HG02981 (cell line): ENCODE results near the gene PTPRK.
"Not testable (repeated sequence)": the region's sequence is repeated elsewhere in the genome, so short reads cannot be mapped to it uniquely, and the experiment has no call there.

Experiments used
- ATAC-seq: cut with Tn5 transposase; IDR thresholded peaks from one replicate; pipeline ENCODE4 v1.9.1; 2021; ENCODE audit warnings: mild to moderate bottlenecking, moderate library complexity; ENCODE audit not compliant: unreplicated experiment

The PTPRK gene

DNA sequence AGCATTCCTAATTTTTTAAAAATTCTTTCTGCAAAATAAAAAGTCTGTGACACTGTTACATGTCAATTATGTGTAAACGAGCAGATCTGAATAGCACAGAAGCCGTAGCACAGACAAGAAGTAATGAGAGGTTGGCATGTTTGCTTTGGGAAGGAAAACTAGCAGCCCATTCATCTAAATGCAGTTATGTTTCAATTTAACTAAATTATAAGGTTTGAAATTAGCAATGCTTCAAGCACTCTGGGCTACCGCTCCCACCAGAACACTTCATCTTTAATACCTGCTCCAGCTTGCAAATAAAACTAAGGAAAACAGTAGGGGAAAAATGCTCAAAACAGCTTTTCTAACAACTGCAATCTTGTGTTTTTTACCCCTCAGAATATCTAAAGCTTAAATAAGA lies 73.9 kb downstream of the PTPRK start:
- no peak for ATAC-seq

DNA sequence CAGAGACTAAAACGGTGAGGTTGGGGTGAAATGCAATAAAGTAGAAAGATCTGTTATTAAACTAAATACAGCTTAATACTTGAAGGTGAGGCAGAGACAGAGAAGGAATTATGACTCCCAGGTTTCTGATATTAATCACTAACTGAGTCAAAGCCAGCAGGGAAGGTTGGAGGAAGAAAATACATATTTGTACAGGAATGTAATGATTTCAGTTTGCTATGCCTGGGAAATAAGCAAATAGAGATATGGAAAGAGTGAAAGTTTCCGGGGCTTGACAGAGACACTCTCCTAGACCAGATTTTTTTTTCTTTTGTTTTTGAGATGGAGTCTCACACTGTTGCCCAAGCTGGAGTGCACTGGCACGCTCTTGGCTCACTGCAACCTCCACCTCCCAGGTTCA lies 76.8 kb downstream of the PTPRK start:
- ATAC-seq = no peak

DNA sequence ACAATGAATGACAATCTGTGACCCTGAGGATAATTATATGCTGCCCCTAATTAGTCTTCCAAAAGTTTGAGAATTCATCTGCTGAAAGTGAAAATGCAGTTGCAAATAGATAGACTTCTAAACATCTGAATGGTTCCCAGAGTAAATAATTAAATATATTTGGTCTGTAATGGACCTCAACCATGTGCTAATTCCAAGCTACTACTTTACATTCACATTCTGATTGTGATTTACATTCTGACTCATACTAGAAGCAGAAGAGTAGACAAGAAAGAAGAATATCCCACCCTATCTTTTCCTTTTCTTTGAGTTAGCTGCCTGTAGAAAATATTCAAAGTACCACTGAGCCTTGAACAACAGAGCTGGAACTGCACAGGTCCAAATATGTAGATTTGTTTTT lies 80.8 kb downstream of the PTPRK start:
- no peak for ATAC-seq

DNA sequence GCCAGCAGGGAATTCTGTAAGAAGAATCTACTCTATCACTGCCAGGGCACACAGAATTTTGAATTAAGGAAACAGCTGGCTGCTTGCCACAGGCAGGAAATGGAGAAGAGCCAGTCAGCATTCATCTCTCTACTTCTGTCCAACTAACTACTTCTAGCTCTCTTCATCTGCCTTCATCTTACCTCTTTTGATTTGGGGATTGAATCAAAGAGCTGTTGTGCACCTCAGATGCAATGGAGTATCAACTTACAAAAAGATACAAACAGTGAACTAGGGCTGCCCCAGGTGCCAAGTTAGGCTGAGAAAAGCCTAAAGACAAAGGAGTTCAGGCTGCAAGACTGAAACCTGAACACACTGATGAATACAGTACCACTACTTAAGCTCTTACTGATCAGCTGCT lies 82.0 kb downstream of the PTPRK start:
- no peak for ATAC-seq

DNA sequence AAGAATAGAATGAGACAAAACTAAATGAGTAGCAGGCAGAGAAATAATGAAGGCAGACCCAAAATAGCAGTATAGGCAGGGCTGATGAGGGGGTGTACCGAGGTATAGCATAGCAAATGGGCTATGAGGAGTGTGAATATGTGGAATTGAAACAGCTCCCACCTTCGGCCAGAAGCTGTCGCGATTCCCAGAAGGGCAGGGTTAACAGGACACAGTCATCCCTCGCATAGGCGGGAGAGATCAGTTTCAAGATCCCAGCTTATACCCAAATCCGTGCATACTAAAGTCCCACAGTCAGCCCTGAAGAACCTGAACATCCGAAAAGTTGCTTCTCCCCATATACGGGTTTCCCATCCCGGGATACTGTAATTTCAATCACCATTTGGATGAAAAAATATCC lies 82.7 kb downstream of the PTPRK start:
- no peak for ATAC-seq

DNA sequence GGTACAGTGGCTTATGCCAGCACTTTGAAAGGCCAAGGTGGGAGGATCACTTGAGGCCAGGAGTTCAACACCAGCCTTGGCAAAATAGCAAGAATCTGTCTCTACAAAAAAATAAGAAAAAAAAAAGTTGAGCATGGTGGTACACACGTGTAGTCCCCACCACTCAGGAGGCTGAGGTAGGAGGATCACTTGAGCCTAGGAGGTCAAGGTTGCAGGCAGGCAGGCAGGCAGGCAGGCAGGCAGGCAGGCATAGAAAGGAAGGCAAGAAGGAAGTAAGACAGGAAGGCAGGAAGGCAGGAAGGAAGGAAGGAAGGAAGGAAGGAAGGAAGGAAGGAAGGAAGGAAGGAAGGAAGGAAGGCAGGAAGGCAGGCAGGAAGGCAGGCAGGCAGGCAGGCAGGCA lies 85.6 kb downstream of the PTPRK start:
- ATAC-seq = not testable (repeated sequence)

DNA sequence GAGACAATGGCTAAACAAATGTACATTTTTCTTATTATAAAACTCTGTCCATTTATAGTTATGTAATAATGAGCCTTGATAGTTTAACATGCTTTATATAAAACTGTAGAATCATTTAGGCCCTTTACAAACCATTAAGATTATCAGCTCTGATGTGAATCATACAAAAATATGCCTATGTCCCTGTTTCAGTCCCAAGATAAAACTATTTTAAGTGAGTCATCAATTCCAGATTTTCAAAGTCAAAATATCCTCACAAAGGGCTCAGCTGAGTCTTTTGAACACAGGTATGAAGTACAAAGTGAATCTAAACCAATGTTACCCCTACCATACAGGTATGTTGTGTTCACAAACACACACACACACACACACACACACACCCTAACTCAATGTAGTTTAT lies 88.0 kb downstream of the PTPRK start:
- no peak for ATAC-seq

DNA sequence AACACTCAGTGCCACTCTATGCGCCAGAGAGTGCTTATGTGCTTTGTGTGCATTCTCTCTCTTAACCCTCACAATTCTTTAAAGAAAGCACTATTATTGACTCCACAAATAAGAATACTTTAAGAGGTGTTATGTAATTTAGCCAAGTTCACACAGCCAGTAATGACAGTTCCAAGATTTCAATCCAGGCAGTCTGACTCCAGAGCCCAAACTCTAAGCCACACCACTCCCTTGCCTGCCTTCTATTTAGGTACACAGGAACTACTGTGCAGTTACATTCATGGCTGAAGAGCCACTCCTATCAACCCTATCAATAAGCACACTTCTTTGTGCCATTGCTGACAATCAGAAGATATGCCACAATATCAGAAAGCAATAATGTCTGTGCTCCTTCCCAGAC lies 93.3 kb downstream of the PTPRK start:
- ATAC-seq = no peak

DNA sequence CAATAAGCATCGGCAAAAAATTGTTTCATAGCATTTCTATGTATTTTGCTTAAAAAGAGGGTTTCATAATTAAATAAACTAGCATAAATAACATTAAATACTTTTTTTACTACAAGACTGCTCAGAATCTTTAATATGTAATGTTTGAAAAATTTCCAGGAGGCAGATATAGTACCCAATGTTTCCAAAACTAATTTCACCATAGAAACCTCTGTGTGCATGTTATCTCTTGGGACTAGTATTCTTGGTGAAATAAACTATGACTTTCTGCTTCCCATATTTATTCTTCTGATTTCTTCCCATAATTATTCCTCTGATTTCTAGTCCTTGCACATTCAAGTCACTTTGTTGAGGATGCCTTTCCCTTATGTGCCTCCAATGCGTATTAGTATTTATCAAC lies 94.5 kb downstream of the PTPRK start:
- ATAC-seq = no peak

DNA sequence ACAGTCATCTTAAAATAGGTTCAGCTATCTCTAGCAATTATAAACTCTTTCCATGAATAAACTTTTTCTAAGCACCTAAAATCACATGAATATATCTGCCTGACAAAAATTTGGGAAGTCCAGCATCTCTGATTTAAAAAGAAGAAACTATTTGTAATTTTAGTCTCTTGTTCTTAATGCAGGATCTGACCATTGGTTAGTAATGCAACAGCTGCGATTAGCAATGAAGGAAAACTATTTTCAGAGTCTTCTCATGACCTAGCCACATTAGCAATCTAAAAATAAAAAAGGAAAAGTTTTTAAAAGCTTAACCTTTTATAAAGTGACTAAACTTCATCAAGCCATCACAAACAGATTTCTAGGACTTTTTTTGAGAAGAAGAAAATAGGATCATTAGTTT lies 97.5 kb downstream of the PTPRK start:
- no peak for ATAC-seq

DNA sequence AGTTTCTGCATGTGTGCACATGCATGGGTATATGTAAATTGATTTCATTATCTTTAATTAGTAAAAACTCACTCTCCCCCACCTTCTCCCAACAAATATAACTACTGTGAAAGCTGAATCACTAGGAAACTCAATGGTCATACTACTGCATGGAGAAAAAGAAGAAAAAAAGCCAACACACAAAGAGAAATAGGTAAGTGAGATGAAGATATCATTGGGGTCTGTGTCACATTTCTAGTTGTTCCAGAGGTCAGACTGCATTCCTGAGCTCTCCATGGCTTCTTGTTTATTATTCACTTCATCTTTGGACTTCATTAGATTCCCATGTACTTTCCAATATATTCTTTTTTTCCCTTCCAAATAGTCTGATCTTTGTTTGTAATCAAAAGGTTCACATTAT lies 98.2 kb downstream of the PTPRK start:
- ATAC-seq = no peak

DNA sequence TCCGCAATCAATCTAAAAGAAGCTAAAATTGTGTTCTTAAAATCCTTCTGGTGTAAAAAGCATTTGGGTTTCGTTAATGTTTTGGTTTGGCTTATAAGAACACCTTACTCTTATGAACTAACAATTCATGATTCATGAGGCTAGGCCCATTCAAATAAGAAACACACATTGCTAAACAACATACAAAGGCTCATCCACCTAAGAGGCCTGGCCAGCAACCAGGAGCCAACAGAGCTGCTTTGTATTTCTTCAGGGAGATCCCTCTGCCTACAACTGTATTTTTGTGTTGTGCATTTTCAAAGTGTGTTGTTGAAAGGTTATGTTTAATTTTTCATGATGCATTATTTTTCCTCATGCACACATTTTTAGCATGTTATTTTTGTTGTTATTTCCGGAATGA lies 98.6 kb downstream of the PTPRK start:
- no peak for ATAC-seq

DNA sequence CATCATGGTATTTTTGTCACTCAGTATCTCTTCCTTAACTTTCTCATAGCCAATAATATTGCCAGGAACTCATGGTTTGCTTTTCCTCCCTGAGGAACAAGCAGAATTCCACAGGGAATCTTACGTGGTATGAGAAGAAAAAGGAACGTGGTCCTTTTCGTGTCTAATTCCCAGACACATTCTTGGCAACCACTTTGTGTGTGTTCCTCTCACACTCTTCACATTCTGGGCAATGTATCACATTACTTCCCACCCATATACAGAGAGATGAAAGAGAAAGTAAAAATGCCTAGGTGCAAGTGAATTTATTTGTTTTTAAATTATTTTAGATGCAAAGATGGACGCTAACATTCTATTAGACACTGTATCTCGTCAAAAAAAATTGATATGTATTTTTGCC lies 102.7 kb downstream of the PTPRK start:
- no peak for ATAC-seq

DNA sequence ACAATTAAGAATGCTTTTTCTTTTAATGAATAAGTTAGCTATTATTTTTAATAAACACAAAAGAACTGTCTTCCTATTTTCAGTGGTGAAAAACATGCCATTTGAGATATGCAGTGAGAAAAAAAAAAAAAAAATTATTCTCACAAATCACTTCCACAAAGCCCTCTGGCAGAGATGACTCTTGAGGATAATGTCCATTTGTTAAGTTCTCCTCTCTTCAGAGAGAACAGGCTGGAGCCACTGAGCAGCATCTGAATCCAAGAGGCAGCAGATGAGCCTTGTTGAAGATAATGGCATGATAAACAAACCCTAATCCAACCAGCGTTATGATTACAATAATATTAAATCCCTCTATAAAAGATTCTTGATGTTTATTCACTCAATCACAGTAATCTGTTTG lies 105.0 kb downstream of the PTPRK start:
- ATAC-seq = no peak

DNA sequence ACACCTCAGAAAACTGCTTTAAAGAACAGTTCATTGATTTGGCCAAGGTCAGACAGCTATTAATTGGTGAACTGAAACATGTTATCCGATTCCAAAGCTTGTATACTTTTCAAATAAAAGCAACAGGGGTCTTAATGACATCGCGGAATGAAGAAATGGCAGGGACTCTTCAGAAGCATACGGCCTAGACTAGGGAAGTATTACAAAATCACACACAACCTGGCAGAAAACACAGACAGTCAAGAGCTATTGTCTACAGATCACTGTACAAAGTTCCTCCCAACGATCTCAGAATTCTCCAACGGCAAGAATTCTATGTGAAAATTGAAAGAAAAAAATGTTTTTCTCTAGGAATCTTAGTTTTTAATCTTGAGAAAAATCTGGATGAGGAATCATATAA lies 105.5 kb downstream of the PTPRK start:
- ATAC-seq = no peak

DNA sequence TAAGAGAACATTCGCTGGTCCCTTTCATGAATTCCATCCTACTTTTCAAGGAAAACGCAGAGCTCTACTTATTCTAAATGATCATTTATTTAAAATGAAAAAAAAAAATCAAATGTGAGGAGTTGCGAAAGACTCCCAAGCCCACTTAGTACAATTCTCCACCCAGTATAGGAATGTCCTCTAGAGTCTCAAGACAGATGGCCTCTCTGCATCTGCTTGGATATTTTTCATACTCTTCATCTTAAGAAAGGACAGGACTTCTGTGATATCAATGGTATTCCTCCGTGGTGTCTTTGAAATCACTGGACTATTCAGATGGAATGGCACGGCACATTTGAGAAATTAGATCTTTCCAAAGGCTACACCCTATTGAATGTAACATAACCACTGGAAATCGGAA lies 107.1 kb downstream of the PTPRK start:
- no peak for ATAC-seq

DNA sequence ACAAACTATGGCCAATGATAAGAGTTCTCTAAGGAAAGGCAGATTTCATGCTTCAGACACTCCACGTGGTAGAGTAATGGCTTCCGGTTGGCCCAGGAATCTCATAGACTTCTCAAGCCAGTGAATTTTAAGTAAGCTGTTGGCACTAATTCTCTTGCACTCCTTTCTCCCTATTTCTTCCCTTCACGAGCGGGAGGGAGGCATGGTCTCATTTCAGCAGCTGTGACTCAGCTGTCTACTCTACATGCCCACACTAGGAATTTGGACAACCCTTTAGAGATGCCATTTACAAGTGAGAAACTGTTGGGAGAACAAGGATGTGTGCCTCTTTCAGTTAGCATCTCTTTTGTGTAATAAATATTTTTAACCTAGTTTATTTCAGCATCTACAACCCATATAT lies 107.7 kb downstream of the PTPRK start:
- no peak for ATAC-seq

DNA sequence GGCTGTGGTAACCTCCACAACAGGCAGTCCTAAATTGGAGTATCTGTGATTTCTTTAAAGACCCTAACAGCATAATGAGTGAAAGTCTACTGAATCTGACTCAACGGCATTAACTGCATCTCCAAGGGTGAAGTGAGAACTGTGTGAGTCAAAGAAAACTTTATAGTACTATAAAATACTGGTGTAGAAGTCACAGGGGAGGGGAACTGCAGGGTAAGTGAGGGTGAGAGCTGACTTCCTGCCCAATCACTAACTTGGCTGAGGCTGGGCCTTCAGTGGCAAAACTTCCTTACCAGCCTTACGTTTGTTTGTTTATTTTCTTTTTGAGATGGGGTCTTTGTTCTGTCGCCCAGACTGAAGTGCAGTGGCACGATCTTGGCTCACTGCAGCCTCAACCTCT lies 109.8 kb downstream of the PTPRK start:
- no peak for ATAC-seq

DNA sequence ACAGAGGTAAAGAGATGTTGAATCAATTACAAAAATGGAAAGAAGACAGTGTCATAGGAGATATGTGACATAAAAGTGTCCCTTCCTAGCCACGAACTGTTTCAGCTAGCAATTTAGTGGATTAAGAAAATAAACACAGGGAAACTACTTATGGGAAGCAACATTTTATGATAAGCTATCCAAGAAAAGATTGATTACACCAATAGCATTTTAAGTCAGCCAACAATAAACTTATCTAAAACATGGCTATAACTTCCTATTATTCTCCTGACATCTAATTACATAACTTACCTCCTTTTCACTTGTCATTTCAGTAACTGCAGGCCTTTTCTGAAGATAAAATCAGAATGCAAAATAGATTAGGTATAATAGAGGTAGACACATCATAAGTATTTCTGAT lies 111.4 kb downstream of the PTPRK start:
- no peak for ATAC-seq

DNA sequence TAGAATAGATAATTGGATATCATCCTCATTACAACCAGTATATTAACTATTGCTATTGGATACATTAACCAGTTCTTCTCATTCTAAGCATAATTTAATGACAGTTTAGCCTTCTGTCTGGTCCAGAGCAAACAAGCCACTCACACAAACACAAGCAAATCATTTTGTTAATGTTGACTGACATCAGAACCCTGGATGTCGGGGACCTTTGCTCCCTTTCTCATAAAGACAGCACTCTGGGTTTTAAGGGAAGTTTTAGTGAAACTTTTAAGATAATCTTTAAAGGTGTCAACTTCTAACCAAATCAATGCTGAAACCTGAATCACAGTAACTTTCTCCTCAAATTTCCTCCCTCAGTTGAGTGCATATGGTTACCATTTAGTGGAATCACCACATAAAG lies 113.9 kb downstream of the PTPRK start:
- no peak for ATAC-seq

DNA sequence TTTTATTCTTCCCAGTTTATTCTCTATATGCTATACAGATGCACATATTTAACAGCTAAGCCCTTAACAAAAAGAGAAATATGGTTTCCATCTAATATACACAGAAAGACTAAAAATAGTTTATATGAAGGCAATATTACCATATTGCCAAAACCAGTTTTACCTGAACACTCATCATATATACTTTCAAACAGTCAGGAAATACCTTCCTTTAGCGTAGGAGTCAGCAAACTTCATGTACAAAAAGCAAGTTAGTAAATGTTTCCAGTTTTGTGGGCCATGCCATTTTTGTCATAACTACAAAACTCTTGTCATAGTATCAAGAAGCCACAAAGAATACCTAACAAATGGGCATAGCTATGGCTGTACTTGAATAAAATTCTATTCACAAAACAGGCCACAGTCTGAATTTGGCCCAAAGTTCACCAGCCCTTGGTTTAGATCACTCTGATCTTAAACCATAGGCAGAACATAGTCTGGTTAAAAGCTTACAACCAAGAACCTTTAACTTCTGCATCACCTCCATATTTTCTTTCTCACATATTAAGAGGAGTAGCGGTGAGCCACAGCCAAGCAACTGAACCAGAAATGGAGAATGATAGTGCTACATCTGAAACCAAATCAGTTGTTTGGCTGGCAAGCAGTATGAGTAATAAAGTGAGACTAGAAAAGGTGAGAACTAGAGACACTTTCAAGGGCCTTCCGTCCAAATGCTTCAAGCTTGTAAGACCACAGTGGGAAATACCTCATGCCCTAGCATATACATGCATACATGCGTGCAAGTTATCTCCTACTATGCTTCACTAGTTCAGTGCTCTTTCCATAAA lies 116.6 kb downstream of the PTPRK start:
- no peak for ATAC-seq

DNA sequence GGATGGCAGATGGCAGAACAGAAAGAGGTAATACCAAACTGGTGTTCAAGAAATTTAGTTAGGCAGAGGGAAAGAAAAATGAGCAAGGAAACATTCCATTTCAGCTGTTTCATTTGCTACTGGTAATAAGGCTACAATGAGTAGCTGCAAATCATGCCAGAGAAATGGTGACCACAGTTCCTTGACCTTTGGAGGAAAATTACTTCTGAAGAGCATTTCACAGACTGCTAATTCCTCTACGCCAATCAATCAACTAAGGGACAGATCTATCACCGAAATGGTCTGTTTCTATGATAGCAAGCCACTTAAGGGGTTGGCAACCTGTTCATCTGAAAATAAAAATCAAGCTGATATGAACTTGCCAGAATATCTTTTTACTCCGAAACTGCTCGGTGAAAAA lies 119.5 kb downstream of the PTPRK start:
- no peak for ATAC-seq

DNA sequence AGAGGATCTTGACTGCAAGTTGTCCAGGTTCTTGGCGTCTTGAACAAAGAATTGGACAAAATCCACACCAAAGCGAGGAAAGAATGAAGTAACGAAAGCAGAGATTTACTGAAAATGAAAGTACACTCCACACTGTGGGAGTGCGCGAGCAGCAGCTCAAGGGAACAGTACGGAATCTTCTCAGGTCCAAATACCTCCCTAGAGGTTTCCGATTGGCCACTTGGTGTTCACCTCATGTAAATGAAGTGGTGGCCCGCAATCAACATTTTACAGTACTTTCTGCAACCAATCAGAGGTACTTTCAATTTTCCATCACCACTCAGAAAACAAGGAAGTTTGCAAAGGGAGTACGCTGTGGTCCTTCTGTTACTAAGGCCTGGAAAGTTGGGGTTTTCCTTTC lies 122.4 kb downstream of the PTPRK start:
- no peak for ATAC-seq
